Glomerular endothelial cell (primary cell): ENCODE data around the gene SYK. TPM values are rescaled to one million over a fixed set of nuclear protein-coding genes. Genes with fewer than 3 reads are reported as not detected.

Experiments used
- DNase-seq: peaks from one replicate; pipeline ENCODE4 v3.0.0-alpha.2; 2011; ENCODE audit warnings: low read depth, low spot score; ENCODE audit errors: extremely low read depth
- total RNA-seq: library from RNA; depleted of rRNA; stranded (reverse); fragments of >200 nt; gene quantifications from 2 replicates; pipeline ENCODE4 v1.2.3, GENCODE V29; 2015

SYK gene
- total RNA-seq, 1 donor from 2014 or later = 2.8 TPM

GRCh38 chr9:90821697-90822096 lies 20.1 kb downstream of the SYK start:
- DNase-seq = no peak

- no peak for DNase-seq
Measured at GRCh38 chr9:90822866-90823265, 21.2 kb downstream of the SYK start.

- DNase-seq = no peak
Measured at GRCh38 chr9:90825586-90825985, 24.0 kb downstream of the SYK start.

GRCh38 chr9:90826326-90827020 lies 24.9 kb downstream of the SYK start:
- DNase-seq = no peak

- no peak for DNase-seq
Measured at GRCh38 chr9:90827181-90827871, 25.7 kb downstream of the SYK start.

GRCh38 chr9:90830051-90830450 lies 28.4 kb downstream of the SYK start:
- no peak for DNase-seq

GRCh38 chr9:90830977-90831376 lies 29.4 kb downstream of the SYK start:
- DNase-seq = no peak

GRCh38 chr9:90832261-90832660 lies 30.6 kb downstream of the SYK start:
- no peak for DNase-seq

GRCh38 chr9:90834828-90835595 lies 33.4 kb downstream of the SYK start:
- no peak for DNase-seq

GRCh38 chr9:90836411-90837080 lies 34.9 kb downstream of the SYK start:
- no peak for DNase-seq

- DNase-seq = no peak
Measured at GRCh38 chr9:90838098-90838497, 36.5 kb downstream of the SYK start.

GRCh38 chr9:90838581-90839154 lies 37.0 kb downstream of the SYK start:
- DNase-seq = no peak

- DNase-seq = no peak
Measured at GRCh38 chr9:90839183-90839728, 37.6 kb downstream of the SYK start.

GRCh38 chr9:90840696-90841095 lies 39.1 kb downstream of the SYK start:
- no peak for DNase-seq

GRCh38 chr9:90841213-90841612 lies 39.6 kb downstream of the SYK start:
- no peak for DNase-seq

GRCh38 chr9:90841615-90842014 lies 40.0 kb downstream of the SYK start:
- no peak for DNase-seq

- no peak for DNase-seq
Measured at GRCh38 chr9:90842176-90842777, 40.7 kb downstream of the SYK start.

- DNase-seq = no peak
Measured at GRCh38 chr9:90842996-90843395, 41.4 kb downstream of the SYK start.

- no peak for DNase-seq
Measured at GRCh38 chr9:90843525-90843924, 41.9 kb downstream of the SYK start.

- DNase-seq = no peak
Measured at GRCh38 chr9:90844326-90844725, 42.7 kb downstream of the SYK start.
